ENCODE results near the gene DEPP1.

DEPP1 gene

GRCh38 chr10:44956226-44956625 is 22.4 kb downstream of the DEPP1 start:
- DNase-seq = no peak

GRCh38 chr10:44955413-44956070 is 23.1 kb downstream of the DEPP1 start:
- DNase-seq = no peak

GRCh38 chr10:44954962-44955361 is 23.6 kb downstream of the DEPP1 start:
- no peak for DNase-seq

GRCh38 chr10:44954042-44954441 is 24.6 kb downstream of the DEPP1 start:
- DNase-seq = no peak

GRCh38 chr10:44952779-44953231 is 25.8 kb downstream of the DEPP1 start:
- no peak for DNase-seq

GRCh38 chr10:44951576-44952226 is 26.9 kb downstream of the DEPP1 start:
- no peak for DNase-seq

GRCh38 chr10:44950326-44951225 is 28.0 kb downstream of the DEPP1 start:
- DNase-seq = no peak

- DNase-seq = no peak
Observed at GRCh38 chr10:44949915-44950314, 28.7 kb downstream of the DEPP1 start.

GRCh38 chr10:44949127-44949802 is 29.3 kb downstream of the DEPP1 start:
- no peak for DNase-seq

- no peak for DNase-seq
Observed at GRCh38 chr10:44948642-44949041, 30.0 kb downstream of the DEPP1 start.

GRCh38 chr10:44947371-44948152 is 31.0 kb downstream of the DEPP1 start:
- no peak for DNase-seq

GRCh38 chr10:44946205-44946604 is 32.4 kb downstream of the DEPP1 start:
- no peak for DNase-seq

- no peak for DNase-seq
Observed at GRCh38 chr10:44944354-44944753, 34.3 kb downstream of the DEPP1 start.

- no peak for DNase-seq
Observed at GRCh38 chr10:44939691-44940401, 38.8 kb downstream of the DEPP1 start.

- no peak for DNase-seq
Observed at GRCh38 chr10:44938956-44939355, 39.7 kb downstream of the DEPP1 start.

GRCh38 chr10:44937196-44938005 is 41.2 kb downstream of the DEPP1 start:
- DNase-seq = no peak

GRCh38 chr10:44936314-44936975 is 42.2 kb downstream of the DEPP1 start:
- no peak for DNase-seq

GRCh38 chr10:44935966-44936295 is 42.7 kb downstream of the DEPP1 start:
- DNase-seq = no peak

Measured in nucleus accumbens (tissue), 56 donors.